IMR-90 (cell line): ENCODE data around the gene SLC1A1. TPM values are rescaled to one million over a fixed set of nuclear protein-coding genes. Genes with fewer than 3 reads are reported as not detected.

Experiments used
- ATAC-seq: fragments of 200-7000 bp; cut with Tn5 transposase; 2 replicates; pipeline ENCODE4 v1.9.1; 2020; ENCODE audit warnings: low read depth, mild to moderate bottlenecking, moderate library complexity
- BruUV-seq: library from RNA; stranded (reverse); fragments of 400-500 nt; replicated peaks from 2 replicates; lab custom pipeline; 2021; lab: Mats Ljungman, UMichigan
- CTCF ChIA-PET: fragments of 300-600 bp; formaldehyde crosslinking; extraction: SDS; loops from one replicate; lab custom pipeline; 2021; ENCODE audit warnings: antibody characterized with exemption; lab: Yijun Ruan, JAX
- POLR2A ChIA-PET: fragments of 300-600 bp; sonication (Branson Sonifier 250); formaldehyde crosslinking; loops from one replicate; lab custom pipeline; 2022; ENCODE audit warnings: antibody characterized with exemption; ENCODE audit not compliant: unreplicated experiment; lab: Charles Lee
- DNase-seq: peaks from one replicate; pipeline ENCODE4 v3.0.0; 2013
- H2AFZ ChIP-seq: replicated peaks from 2 replicates; pipeline ENCODE3; 2013; ENCODE audit warnings: low read length, mild to moderate bottlenecking; ENCODE audit not compliant: poor library complexity
- H2AK5ac ChIP-seq: 2 replicates; pipeline ENCODE4 v1.6.1; 2013; ENCODE audit warnings: low read depth, low read length, inconsistent platforms
- H2AK9ac ChIP-seq: replicated peaks from 2 replicates; pipeline ENCODE3; 2013; ENCODE audit warnings: mild to moderate bottlenecking, low read depth, low read length, moderate library complexity; ENCODE audit not compliant: poor library complexity
- H2BK120ac ChIP-seq: 2 replicates; pipeline ENCODE4 v1.6.1; 2013; ENCODE audit warnings: low read depth, low read length, inconsistent platforms
- H2BK15ac ChIP-seq: 3 replicates; pipeline ENCODE4 v1.6.1; 2013; ENCODE audit warnings: low read depth, low read length, inconsistent platforms
- H2BK20ac ChIP-seq: 2 replicates; pipeline ENCODE4 v1.6.1; 2013; ENCODE audit warnings: low read depth, mild to moderate bottlenecking, inconsistent platforms, low read length, moderate library complexity
- H2BK5ac ChIP-seq: 2 replicates; pipeline ENCODE4 v1.6.1; 2013; ENCODE audit warnings: mild to moderate bottlenecking, low read depth, low read length, inconsistent platforms; ENCODE audit not compliant: poor library complexity, severe bottlenecking
- H3K14ac ChIP-seq: replicated peaks from 2 replicates; pipeline ENCODE4 v1.6.1; 2013; ENCODE audit warnings: low read depth, low read length, inconsistent platforms
- H3K18ac ChIP-seq: 2 replicates; pipeline ENCODE4 v1.6.1; 2013; ENCODE audit warnings: low read depth, low read length, control low read depth
- H3K23ac ChIP-seq: 2 replicates; pipeline ENCODE4 v1.6.1; 2013; ENCODE audit warnings: low read depth, low read length, inconsistent platforms
- H3K27ac ChIP-seq: 2 replicates; pipeline ENCODE4 v1.5.1; 2013; ENCODE audit warnings: mild to moderate bottlenecking, control low read depth, low read length; ENCODE audit not compliant: insufficient read depth
- H3K27me3 ChIP-seq: 2 replicates; pipeline ENCODE4 v1.6.1; 2013; ENCODE audit warnings: low read length; ENCODE audit not compliant: control insufficient read depth, insufficient read depth
- H3K36me3 ChIP-seq: 2 replicates; pipeline ENCODE4 v1.6.1; 2013; ENCODE audit warnings: low read length, mixed read lengths; ENCODE audit not compliant: control insufficient read depth, insufficient read depth
- H3K4ac ChIP-seq: 2 replicates; pipeline ENCODE4 v1.6.1; 2013; ENCODE audit warnings: low read depth, low read length, inconsistent platforms
- H3K4me1 ChIP-seq: 2 replicates; pipeline ENCODE4 v1.6.1; 2013; ENCODE audit warnings: low read length, mixed read lengths; ENCODE audit not compliant: control insufficient read depth, insufficient read depth
- H3K4me2 ChIP-seq: 2 replicates; pipeline ENCODE4 v1.6.1; 2013; ENCODE audit warnings: low read depth, mild to moderate bottlenecking, control low read depth, low read length, moderate library complexity
- H3K4me3 ChIP-seq: 2 replicates; pipeline ENCODE4 v1.5.1; 2013; ENCODE audit warnings: low read depth, mild to moderate bottlenecking, control low read depth, low read length, moderate library complexity; ENCODE audit not compliant: insufficient read depth
- H3K56ac ChIP-seq: 2 replicates; pipeline ENCODE4 v1.6.1; 2013; ENCODE audit warnings: low read length, inconsistent platforms; ENCODE audit not compliant: insufficient read depth; ENCODE audit errors: extremely low read depth
- H3K79me1 ChIP-seq, 2 experiments: 2 replicates each; pipeline ENCODE4 v1.6.1; 2013; ENCODE audit warnings: low read length in 2 of 2, inconsistent platforms in 1 of 2, low read depth in 1 of 2
- H3K9ac ChIP-seq: 2 replicates; pipeline ENCODE4 v1.6.1; 2013; ENCODE audit warnings: low read depth, low read length, control low read depth
- H3K9me1 ChIP-seq: 2 replicates; pipeline ENCODE4 v1.6.1; 2013; ENCODE audit warnings: low read length, inconsistent platforms; ENCODE audit not compliant: insufficient read depth
- H3K9me3 ChIP-seq: 2 replicates; pipeline ENCODE4 v1.6.1; 2013; ENCODE audit warnings: low read length; ENCODE audit not compliant: control insufficient read depth, insufficient read depth
- H4K20me1 ChIP-seq: 2 replicates; pipeline ENCODE4 v1.6.1; 2013; ENCODE audit warnings: low read length, inconsistent platforms; ENCODE audit not compliant: insufficient read depth
- H4K5ac ChIP-seq: 2 replicates; pipeline ENCODE4 v1.6.1; 2013; ENCODE audit warnings: mild to moderate bottlenecking, low read depth, low read length, control low read depth
- H4K8ac ChIP-seq, 2 experiments: 2 replicates each; pipeline ENCODE4 v1.6.1; 2013; ENCODE audit warnings: low read depth in 2 of 2, low read length in 2 of 2, control low read depth in 1 of 2, inconsistent platforms in 1 of 2
- H4K91ac ChIP-seq: 2 replicates; pipeline ENCODE4 v1.6.1; 2013; ENCODE audit warnings: low read depth, low read length, inconsistent platforms; ENCODE audit not compliant: insufficient read depth
- BHLHE40 ChIP-seq: fragments of 150-350 bp; IDR thresholded peaks from 2 replicates; pipeline ENCODE4 v1.6.1; 2016; ENCODE audit warnings: mild to moderate bottlenecking, low read depth, low read length
- CEBPB ChIP-seq: IDR thresholded peaks from 2 replicates; pipeline ENCODE4 v1.6.1; 2012; ENCODE audit warnings: low read depth, low read length, improper control_type of control experiment
- CHD1 ChIP-seq: IDR thresholded peaks from 2 replicates; pipeline ENCODE4 v1.6.1; 2012; ENCODE audit warnings: low read depth, low read length, improper control_type of control experiment
- CTCF ChIP-seq: conservative IDR thresholded peaks from 2 replicates; pipeline ENCODE4 v1.5.1; 2012; ENCODE audit warnings: mild to moderate bottlenecking, low read depth, low read length, improper control_type of control experiment
- FOS ChIP-seq: fragments of 150-350 bp; IDR thresholded peaks from 2 replicates; pipeline ENCODE4 v1.6.1; 2016; ENCODE audit warnings: low read depth, low read length
- MAFK ChIP-seq: IDR thresholded peaks from 2 replicates; pipeline ENCODE4 v1.6.1; 2012; ENCODE audit warnings: low read depth, low read length, improper control_type of control experiment
- MXI1 ChIP-seq: IDR thresholded peaks from 2 replicates; pipeline ENCODE4 v1.6.1; 2012; ENCODE audit warnings: low read depth, mild to moderate bottlenecking, low read length, moderate library complexity, borderline replicate concordance
- NFE2L2 ChIP-seq: fragments of 150-350 bp; IDR thresholded peaks from 2 replicates; pipeline ENCODE4 v1.6.1; 2016; ENCODE audit warnings: low read depth, mild to moderate bottlenecking, low read length
- RAD21 ChIP-seq: IDR thresholded peaks from 2 replicates; pipeline ENCODE4 v1.6.1; 2012; ENCODE audit warnings: low read length, improper control_type of control experiment
- RCOR1 ChIP-seq: IDR thresholded peaks from 2 replicates; pipeline ENCODE4 v1.6.1; 2012; ENCODE audit warnings: mild to moderate bottlenecking, low read length, improper control_type of control experiment; ENCODE audit not compliant: insufficient replicate concordance
- SMC3 ChIP-seq: fragments of 150-350 bp; IDR thresholded peaks from 2 replicates; pipeline ENCODE4 v1.6.1; 2016; ENCODE audit warnings: low read depth, mild to moderate bottlenecking, antibody characterized with exemption, low read length, moderate library complexity
- USF2 ChIP-seq: fragments of 150-350 bp; IDR thresholded peaks from 2 replicates; pipeline ENCODE4 v1.6.1; 2017; ENCODE audit warnings: mild to moderate bottlenecking, antibody characterized with exemption, low read length, low read depth
- WGBS, 2 experiments: methylation state at CpG; one replicate each; pipeline versions ENCODE4 v1.1.5 to v1.1.7; 2013; ENCODE audit warnings: missing lambda C conversion rate in 2 of 2; ENCODE audit not compliant: insufficient read length in 1 of 2; ENCODE audit errors: extremely low coverage in 2 of 2; 5-methylcytosine and 5-hydroxymethylcytosine counted together
- dilution Hi-C: fragments of 300-500 bp; cut with HindIII; formaldehyde crosslinking; loops from one replicate; pipeline ENCODE4 v1.14.3; 2018; ENCODE audit warnings: low sequenced_read_pairs; ENCODE audit not compliant: unreplicated experiment
- in situ Hi-C: fragments of 300-500 bp; cut with MboI; formaldehyde crosslinking; loops from 3 replicates; pipeline ENCODE4 v1.14.3; 2019; ENCODE audit warnings: low sequenced_read_pairs, inconsistent platforms, mixed read lengths
- intact Hi-C: fragments of 100-400 bp; cut with micrococcal nuclease; formaldehyde crosslinking; loops from 2 replicates; pipeline ENCODE4 v1.10.0; 2022
- polyA plus RNA-seq, 3 experiments: library from polyadenylated mRNA; depleted of rRNA; stranded (reverse); fragments of >200 nt; gene quantifications; 2 replicates each; pipeline ENCODE4 v1.2.3, GENCODE V29; 2012; ENCODE audit warnings: low replicate concordance in 1 of 3
- total RNA-seq: library from RNA; depleted of rRNA; stranded (reverse); fragments of >200 nt; gene quantifications from 2 replicates; pipeline ENCODE4 v1.2.3, GENCODE V29; 2012
- TF ChIP-seq, protein P1 (sequence below): fragments of 150-350 bp; IDR thresholded peaks from 2 replicates; pipeline ENCODE4 v1.6.1; 2016; ENCODE audit warnings: low read depth, mild to moderate bottlenecking, low read length, moderate library complexity, borderline replicate concordance

SLC1A1 gene
- total and polyA plus RNA-seq, 2 of the 4 experiments (the other 2 are of a cell fraction) = 2.2 to 4.1 TPM

DNA sequence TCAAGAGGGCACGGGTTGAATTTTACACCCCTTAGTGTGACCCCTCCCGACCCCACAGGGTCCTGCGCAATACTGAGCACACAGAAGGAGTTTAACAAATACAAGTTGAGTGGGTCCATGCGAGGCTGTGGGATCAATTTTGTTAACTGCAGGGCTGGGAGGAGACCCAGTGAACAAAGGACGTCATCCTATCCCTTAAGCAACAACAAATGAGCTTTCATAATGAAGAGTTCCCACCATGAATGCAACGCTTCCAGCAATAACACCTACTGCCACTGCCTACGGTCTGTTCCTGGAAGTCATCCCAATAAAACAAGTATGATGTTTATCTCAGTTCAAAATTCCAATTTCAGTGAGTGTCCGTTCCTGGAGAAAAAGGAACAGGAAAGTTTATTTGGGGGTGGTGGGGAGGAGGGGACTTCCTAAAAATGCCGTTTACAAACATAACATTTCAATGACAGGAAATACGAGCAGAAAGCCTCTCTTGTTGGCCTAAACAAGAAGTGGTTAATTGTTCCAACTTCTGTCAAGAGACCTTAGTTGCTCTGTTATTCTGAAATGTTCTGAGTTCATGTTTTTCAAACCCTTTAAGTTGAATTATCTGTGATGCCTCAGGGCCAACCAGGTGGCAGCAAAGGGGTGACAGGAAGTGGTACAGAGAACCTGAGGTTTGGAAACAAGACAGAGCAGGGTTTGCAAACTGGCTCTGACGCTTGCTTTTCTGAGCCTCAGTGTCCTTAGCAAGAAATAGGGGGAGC is 106.1 kb downstream of the SLC1A1 start (continued):
- TF ChIP-seq MAFK = no peak

DNA sequence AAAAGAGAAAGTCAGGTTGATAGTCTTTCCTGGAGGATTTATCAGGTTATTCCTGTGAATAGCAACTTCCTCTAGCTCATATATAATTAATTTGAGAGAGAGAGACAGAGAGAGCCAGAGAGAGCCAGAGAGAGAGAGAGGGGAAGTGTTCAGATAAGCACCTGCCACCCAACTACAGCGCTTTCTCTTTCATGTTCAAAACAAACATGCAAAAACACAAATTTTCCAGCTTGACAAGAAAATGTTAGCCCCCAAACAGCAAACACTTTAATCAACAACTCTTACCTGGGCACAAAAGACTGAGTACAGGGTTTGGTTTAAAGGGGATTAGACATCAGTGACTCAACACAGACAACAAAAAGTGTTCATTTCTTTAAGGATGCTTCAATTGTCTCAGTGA is 110.1 kb downstream of the SLC1A1 start:
- no peak overlapping the region for H4K5ac ChIP-seq
- no peak overlapping the region for H3K14ac ChIP-seq
- peaks cover 3% of the 10 kb centered on the region; the same call in 1 of the 2 replicates for H3K27me3 ChIP-seq
- no peak overlapping the region for H2BK15ac ChIP-seq
- H2AK5ac ChIP-seq = no peak overlapping the region
- CTCF ChIA-PET = no interaction called here
- no peak overlapping the region for H3K4me2 ChIP-seq
- POLR2A ChIA-PET = no interaction called here
- no TSS peak for BruUV-seq
- no peak overlapping the region for H4K91ac ChIP-seq
- H2BK5ac ChIP-seq = no peak overlapping the region
- H3K4ac ChIP-seq = no peak overlapping the region
- no peak overlapping the region for H2AK9ac ChIP-seq
- no peaks in the 10 kb centered on the region for H3K36me3 ChIP-seq
- no peaks in the 10 kb centered on the region for H3K4me1 ChIP-seq
- no peaks in the 10 kb centered on the region for H3K9me1 ChIP-seq
- H3K56ac ChIP-seq = no peak overlapping the region
- no peak overlapping the region for H3K18ac ChIP-seq
- no peak overlapping the region for H2BK120ac ChIP-seq
- H3K27ac ChIP-seq = no peak overlapping the region
- WGBS, 2 experiments = no CpG with 5 or more reads among the region's 1 CpG
- H3K4me3 ChIP-seq = no peak overlapping the region
- no peak overlapping the region for H3K9ac ChIP-seq
- in situ Hi-C loops (no loop called here), dilution Hi-C loops (no loop called here), intact Hi-C loops (loop anchor here (5.0 kb wide), 2 partner anchors 142 to 387 kb away; partner anchors contain the start of genes AK3 and JAK2)
- H2AFZ ChIP-seq = no peak overlapping the region
- H4K8ac ChIP-seq = no peak overlapping the region
- H3K79me1 ChIP-seq = no peaks in the 10 kb centered on the region
- H4K20me1 ChIP-seq = no peaks in the 10 kb centered on the region
- no peak for ATAC-seq
- H2BK20ac ChIP-seq = no peak overlapping the region
- no peaks in the 10 kb centered on the region for H3K9me3 ChIP-seq
- no peak overlapping the region for H3K23ac ChIP-seq
- no peak for DNase-seq
- TF ChIP-seq RAD21 = no peak
- no peak for TF ChIP-seq USF2
- TF ChIP-seq FOS = no peak
- TF ChIP-seq CHD1 = no peak
- TF ChIP-seq NFE2L2 = no peak
- no peak for TF ChIP-seq CEBPB
- no peak for TF ChIP-seq SMC3
- no peak for TF ChIP-seq CTCF
- TF ChIP-seq, protein P1, sequence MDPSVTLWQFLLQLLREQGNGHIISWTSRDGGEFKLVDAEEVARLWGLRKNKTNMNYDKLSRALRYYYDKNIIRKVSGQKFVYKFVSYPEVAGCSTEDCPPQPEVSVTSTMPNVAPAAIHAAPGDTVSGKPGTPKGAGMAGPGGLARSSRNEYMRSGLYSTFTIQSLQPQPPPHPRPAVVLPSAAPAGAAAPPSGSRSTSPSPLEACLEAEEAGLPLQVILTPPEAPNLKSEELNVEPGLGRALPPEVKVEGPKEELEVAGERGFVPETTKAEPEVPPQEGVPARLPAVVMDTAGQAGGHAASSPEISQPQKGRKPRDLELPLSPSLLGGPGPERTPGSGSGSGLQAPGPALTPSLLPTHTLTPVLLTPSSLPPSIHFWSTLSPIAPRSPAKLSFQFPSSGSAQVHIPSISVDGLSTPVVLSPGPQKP = no peak
- TF ChIP-seq BHLHE40 = no peak
- no peak for TF ChIP-seq MXI1
- TF ChIP-seq MAFK = no peak
- TF ChIP-seq RCOR1 = no peak
